Karpas-422 (cell line): ENCODE measurements around the gene ERH. TPM values are rescaled to one million over a fixed set of nuclear protein-coding genes. Genes with fewer than 3 reads are reported as not detected.

Source experiments
- DNase-seq: peaks from one replicate; pipeline ENCODE4 v3.0.0-alpha.2; 2015
- H2AFZ ChIP-seq: fragments of 200-600 bp; sonication (generic); 2 replicates; pipeline ENCODE4 v1.6.1; 2014; ENCODE audit warnings: antibody characterized with exemption, low read length, mixed read lengths
- H3K27ac ChIP-seq: fragments of 200-600 bp; sonication (generic); 2 replicates; pipeline ENCODE4 v1.5.1; 2014; ENCODE audit warnings: mild to moderate bottlenecking, low read length, moderate library complexity
- H3K27me3 ChIP-seq: fragments of 200-600 bp; sonication (generic); 2 replicates; pipeline ENCODE4 v1.6.1; 2014; ENCODE audit warnings: low read length, mixed read lengths
- H3K36me3 ChIP-seq: fragments of 200-600 bp; sonication (generic); 2 replicates; pipeline ENCODE4 v1.6.1; 2014; ENCODE audit warnings: low read length, mixed read lengths; ENCODE audit not compliant: insufficient read depth
- H3K4me1 ChIP-seq: fragments of 200-600 bp; sonication (generic); 2 replicates; pipeline ENCODE4 v1.6.1; 2014; ENCODE audit warnings: mild to moderate bottlenecking, low read length, mixed read lengths
- H3K4me2 ChIP-seq: fragments of 200-600 bp; sonication (generic); 2 replicates; pipeline ENCODE4 v1.6.1; 2014; ENCODE audit warnings: low read length, low read depth, mild to moderate bottlenecking; ENCODE audit not compliant: poor library complexity, severe bottlenecking
- H3K4me3 ChIP-seq: fragments of 200-600 bp; sonication (generic); 2 replicates; pipeline ENCODE4 v1.5.1; 2014; ENCODE audit warnings: mild to moderate bottlenecking, antibody characterized with exemption, low read length, mixed read lengths
- H3K79me2 ChIP-seq: fragments of 200-600 bp; sonication (generic); 2 replicates; pipeline ENCODE4 v1.6.1; 2014; ENCODE audit warnings: mild to moderate bottlenecking, low read length, mixed read lengths
- H3K9ac ChIP-seq: fragments of 200-600 bp; sonication (generic); 2 replicates; pipeline ENCODE4 v1.6.0; 2014; ENCODE audit warnings: low read length
- H3K9me2 ChIP-seq: fragments of 200-600 bp; sonication (generic), shearing (Covaris generic); replicated peaks from 2 replicates; pipeline ENCODE4 v1.6.0; 2014; ENCODE audit warnings: mild to moderate bottlenecking, low read length, moderate library complexity; ENCODE audit not compliant: insufficient read depth
- H3K9me3 ChIP-seq: fragments of 300-700, 200-600 bp; sonication (generic); 2 replicates; pipeline ENCODE4 v1.6.1; 2014; ENCODE audit warnings: low read length, mixed read lengths
- H4K20me1 ChIP-seq: fragments of 200-600 bp; sonication (generic); 2 replicates; pipeline ENCODE4 v1.6.1; 2014; ENCODE audit warnings: mild to moderate bottlenecking, antibody characterized with exemption, low read length, low read depth; ENCODE audit not compliant: insufficient read depth
- total RNA-seq: library from RNA; depleted of rRNA; stranded (reverse); fragments of >200 nt; shearing (Covaris generic); gene quantifications from 2 replicates; pipeline ENCODE4 v1.2.3, GENCODE V29; 2014; ENCODE audit warnings: low replicate concordance

The ERH gene
- total RNA-seq, 1 experiment from 2014 or later, result 296 TPM

- Histone ChIP-seq H3K9me3 (no peaks in the 10 kb centered on the region), H3K79me2 (no peaks in the 10 kb centered on the region)
These were observed 28.0 kb downstream of the ERH start for GRCh38 chr14:69370061-69370460.

GRCh38 chr14:69368381-69368780 lies 29.7 kb downstream of the ERH start:
- Histone ChIP-seq H3K79me2 (no peaks in the 10 kb centered on the region), H2AFZ (no peak overlapping the region), H3K36me3 (no peaks in the 10 kb centered on the region), H3K9me2 (no peaks in the 10 kb centered on the region), H3K27ac (no peak overlapping the region), H3K9ac (no peak overlapping the region), H3K4me2 (no peak overlapping the region), H3K4me1 (peaks cover 11% of the 10 kb centered on the region), H3K9me3 (no peaks in the 10 kb centered on the region), H4K20me1 (no peaks in the 10 kb centered on the region), H3K27me3 (no peaks in the 10 kb centered on the region), H3K4me3 (no peak overlapping the region)
- no peak for DNase-seq

More at GRCh38 chr14:69370061-69370460, 28.0 kb downstream of the ERH start:
- no peak overlapping the region for H3K4me3 ChIP-seq
- no peaks in the 10 kb centered on the region for H3K27me3 ChIP-seq
- no peaks in the 10 kb centered on the region for H3K36me3 ChIP-seq
- no peaks in the 10 kb centered on the region for H4K20me1 ChIP-seq
- no peak overlapping the region for H2AFZ ChIP-seq
- no peak overlapping the region for H3K9ac ChIP-seq
- no peaks in the 10 kb centered on the region for H3K4me1 ChIP-seq
- no peak overlapping the region for H3K27ac ChIP-seq
- no peak overlapping the region for H3K4me2 ChIP-seq
- DNase-seq, result no peak
- H3K9me2 ChIP-seq, result no peaks in the 10 kb centered on the region

- H3K9me2 ChIP-seq, result no peaks in the 10 kb centered on the region
- H4K20me1 ChIP-seq, result no peaks in the 10 kb centered on the region
- no peak for DNase-seq
- no peak overlapping the region for H3K27ac ChIP-seq
- H3K9ac ChIP-seq, result no peak overlapping the region
- no peak overlapping the region for H3K4me2 ChIP-seq
- H3K27me3 ChIP-seq, result no peaks in the 10 kb centered on the region
- H3K79me2 ChIP-seq, result no peaks in the 10 kb centered on the region
- no peaks in the 10 kb centered on the region for H3K36me3 ChIP-seq
- H3K9me3 ChIP-seq, result no peaks in the 10 kb centered on the region
- peaks cover 11% of the 10 kb centered on the region for H3K4me1 ChIP-seq
- H2AFZ ChIP-seq, result no peak overlapping the region
- no peak overlapping the region for H3K4me3 ChIP-seq
These were observed 31.3 kb downstream of the ERH start for GRCh38 chr14:69366761-69367160.

GRCh38 chr14:69366069-69366468 lies 32.0 kb downstream of the ERH start:
- no peak overlapping the region for H3K4me2 ChIP-seq
- H3K9me2 ChIP-seq, result no peaks in the 10 kb centered on the region
- no peaks in the 10 kb centered on the region for H3K79me2 ChIP-seq
- H3K27ac ChIP-seq, result no peak overlapping the region
- DNase-seq, result no peak
- H2AFZ ChIP-seq, result no peak overlapping the region
- H3K9me3 ChIP-seq, result no peaks in the 10 kb centered on the region
- no peak overlapping the region for H3K9ac ChIP-seq
- H4K20me1 ChIP-seq, result no peaks in the 10 kb centered on the region
- peaks cover 15% of the 10 kb centered on the region for H3K4me1 ChIP-seq
- H3K27me3 ChIP-seq, result no peaks in the 10 kb centered on the region
- no peaks in the 10 kb centered on the region for H3K36me3 ChIP-seq
- no peak overlapping the region for H3K4me3 ChIP-seq

GRCh38 chr14:69364378-69364777 lies 33.7 kb downstream of the ERH start:
- no peaks in the 10 kb centered on the region for H3K9me3 ChIP-seq
- no peak overlapping the region for H3K4me3 ChIP-seq
- H3K4me1 ChIP-seq, result peaks cover 25% of the 10 kb centered on the region
- H3K27me3 ChIP-seq, result no peaks in the 10 kb centered on the region
- DNase-seq, result no peak
- no peak overlapping the region for H3K4me2 ChIP-seq
- no peak overlapping the region for H3K9ac ChIP-seq
- H3K9me2 ChIP-seq, result no peaks in the 10 kb centered on the region
- no peaks in the 10 kb centered on the region for H4K20me1 ChIP-seq
- no peak overlapping the region for H3K27ac ChIP-seq
- no peak overlapping the region for H2AFZ ChIP-seq
- no peaks in the 10 kb centered on the region for H3K79me2 ChIP-seq
- no peaks in the 10 kb centered on the region for H3K36me3 ChIP-seq

- Histone ChIP-seq H3K79me2 (no peaks in the 10 kb centered on the region), H3K4me2 (no peak overlapping the region), H3K4me3 (no peak overlapping the region), H3K9me3 (no peaks in the 10 kb centered on the region), H2AFZ (no peak overlapping the region), H3K9ac (no peak overlapping the region), H3K36me3 (no peaks in the 10 kb centered on the region), H3K4me1 (peaks cover 25% of the 10 kb centered on the region), H3K27ac (no peak overlapping the region), H3K9me2 (no peaks in the 10 kb centered on the region), H4K20me1 (no peaks in the 10 kb centered on the region), H3K27me3 (no peaks in the 10 kb centered on the region)
- no peak for DNase-seq
These were observed 34.1 kb downstream of the ERH start for GRCh38 chr14:69363964-69364363.

GRCh38 chr14:69363055-69363454 lies 35.0 kb downstream of the ERH start:
- H3K27me3 ChIP-seq, result no peaks in the 10 kb centered on the region
- no peak overlapping the region for H3K9ac ChIP-seq
- no peaks in the 10 kb centered on the region for H3K9me3 ChIP-seq
- H3K4me3 ChIP-seq, result no peak overlapping the region
- H3K4me1 ChIP-seq, result peaks cover 25% of the 10 kb centered on the region
- H3K4me2 ChIP-seq, result no peak overlapping the region
- no peaks in the 10 kb centered on the region for H3K79me2 ChIP-seq
- no peaks in the 10 kb centered on the region for H3K36me3 ChIP-seq
- H3K27ac ChIP-seq, result no peak overlapping the region
- no peaks in the 10 kb centered on the region for H3K9me2 ChIP-seq
- H2AFZ ChIP-seq, result no peak overlapping the region
- DNase-seq, result no peak
- H4K20me1 ChIP-seq, result no peaks in the 10 kb centered on the region

- H3K79me2 ChIP-seq, result no peaks in the 10 kb centered on the region
- H3K9me2 ChIP-seq, result no peaks in the 10 kb centered on the region
- no peak overlapping the region for H3K27ac ChIP-seq
- H3K4me3 ChIP-seq, result no peak overlapping the region
- no peaks in the 10 kb centered on the region for H4K20me1 ChIP-seq
- H3K4me2 ChIP-seq, result peak overlapping the region; percentile 32
- H3K9ac ChIP-seq, result peak overlapping the region; percentile 34
- H3K9me3 ChIP-seq, result no peaks in the 10 kb centered on the region
- H2AFZ ChIP-seq, result peak overlapping the region; percentile 31; the same call in 1 of the 2 replicates
- peak; percentile 88 for DNase-seq
- no peaks in the 10 kb centered on the region for H3K27me3 ChIP-seq
- no peaks in the 10 kb centered on the region for H3K36me3 ChIP-seq
- peaks cover 30% of the 10 kb centered on the region for H3K4me1 ChIP-seq
These were observed 37.5 kb downstream of the ERH start for GRCh38 chr14:69360438-69361108.
